RPMI8226 (cell line): ENCODE data around the gene PNPLA8.

Experiments used
- DNase-seq: peaks from one replicate; pipeline ENCODE4 v3.0.0-alpha.2; 2015

The PNPLA8 gene

DNA sequence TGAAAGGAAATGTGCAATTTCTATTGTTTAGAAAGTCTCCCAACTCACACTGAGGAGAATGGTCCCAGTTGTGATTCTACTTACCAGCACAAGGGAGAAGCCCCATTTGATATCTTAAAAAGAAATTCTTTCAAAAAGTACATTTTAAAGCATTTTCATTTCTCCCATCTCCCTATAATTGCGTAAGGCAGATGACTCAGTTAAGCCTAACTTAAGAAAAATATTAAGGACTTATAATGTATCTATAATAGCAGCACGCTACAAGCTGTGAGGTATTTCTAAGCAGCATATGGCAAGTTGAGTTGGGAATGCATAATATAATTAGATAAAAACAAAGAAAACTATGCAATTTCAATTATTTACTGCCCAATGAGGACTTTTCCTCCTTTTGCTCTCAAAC is 61.2 kb downstream of the PNPLA8 start:
- DNase-seq = no peak

DNA sequence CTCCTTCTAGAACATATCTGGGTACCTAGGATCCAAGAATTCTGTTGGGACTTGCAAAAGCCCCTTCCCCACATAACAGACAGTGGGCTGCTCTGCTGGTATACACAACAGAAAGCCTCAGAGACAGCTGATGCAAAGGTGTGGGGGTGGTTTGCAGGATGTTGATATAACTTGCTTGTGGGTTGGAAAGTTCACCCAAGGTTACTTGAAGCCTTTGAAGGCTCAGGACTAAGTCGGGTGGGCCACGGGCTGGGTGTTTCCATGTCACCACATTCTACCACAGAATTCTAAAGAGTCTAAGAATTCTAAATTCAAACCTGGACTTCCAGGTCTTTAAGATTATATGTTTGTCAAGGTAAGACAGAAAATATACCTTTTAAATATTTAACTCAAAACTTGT is 62.3 kb downstream of the PNPLA8 start:
- no peak for DNase-seq

DNA sequence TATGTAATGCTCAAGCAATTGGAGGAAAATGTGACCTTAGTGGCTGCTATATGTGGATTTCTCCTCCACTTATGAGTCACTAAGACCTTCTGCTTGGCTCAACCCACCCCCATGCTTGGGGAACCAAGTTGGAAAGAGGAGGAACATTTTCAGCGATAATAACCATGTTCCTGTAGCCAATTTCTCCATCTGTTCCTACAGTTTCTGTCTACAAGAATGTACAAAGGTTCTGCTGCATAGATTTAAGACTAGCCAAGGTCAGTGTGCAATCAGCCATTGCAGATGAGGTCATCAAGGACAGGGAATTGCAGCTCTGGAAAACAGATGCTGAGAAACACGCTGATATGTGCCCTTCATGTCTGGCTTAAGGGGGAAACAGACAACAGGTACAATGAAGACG is 64.1 kb downstream of the PNPLA8 start:
- no peak for DNase-seq

DNA sequence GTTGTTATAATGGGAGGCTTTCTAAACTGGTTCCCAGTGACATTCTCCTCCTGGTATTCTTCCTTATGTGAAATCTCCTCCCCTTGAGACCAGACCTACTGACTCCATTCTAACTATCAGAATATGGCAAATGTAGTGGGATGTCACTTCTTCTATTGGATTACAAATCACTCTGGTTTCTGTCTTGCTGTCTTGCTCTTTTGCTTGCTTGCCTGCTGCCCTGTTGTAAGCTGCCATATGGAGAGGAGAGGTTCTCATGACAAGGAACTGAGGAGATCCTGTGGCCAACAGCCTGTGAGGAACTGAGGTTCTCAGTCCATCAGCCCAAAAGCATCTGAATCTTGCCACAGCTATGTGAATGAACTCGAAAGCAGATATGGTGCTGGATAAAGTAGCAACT is 65.0 kb downstream of the PNPLA8 start:
- DNase-seq = no peak

DNA sequence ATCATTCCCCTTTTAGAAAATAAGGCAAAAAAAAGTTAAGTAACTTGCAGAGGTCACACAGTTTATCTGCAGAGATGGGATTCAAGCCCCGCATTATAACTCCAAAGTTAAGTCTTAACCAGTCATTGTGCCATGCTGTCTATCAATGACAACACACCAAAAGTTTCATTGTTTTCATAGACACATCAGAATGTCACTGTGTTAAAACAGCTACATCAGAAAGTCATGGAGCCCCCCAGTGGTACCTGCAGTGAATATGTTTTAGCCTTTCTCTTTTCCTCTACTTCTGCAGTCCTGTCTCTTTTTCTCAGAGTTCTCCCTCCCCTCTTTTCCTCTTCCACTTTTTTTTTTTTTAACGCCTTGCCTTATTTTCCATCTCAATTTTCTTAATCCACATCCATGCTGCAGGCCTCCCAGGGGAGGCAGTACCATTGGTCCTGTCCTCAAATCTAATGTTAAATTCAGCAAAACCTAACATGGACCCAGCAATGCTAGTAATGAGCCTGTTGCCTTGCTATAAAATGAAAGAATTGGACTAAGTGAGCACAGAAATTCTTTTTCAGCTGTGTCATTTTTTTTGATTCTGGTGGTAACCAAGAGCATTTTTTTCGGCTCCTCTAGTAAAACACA is 65.9 kb downstream of the PNPLA8 start:
- peak; percentile 80 for DNase-seq

DNA sequence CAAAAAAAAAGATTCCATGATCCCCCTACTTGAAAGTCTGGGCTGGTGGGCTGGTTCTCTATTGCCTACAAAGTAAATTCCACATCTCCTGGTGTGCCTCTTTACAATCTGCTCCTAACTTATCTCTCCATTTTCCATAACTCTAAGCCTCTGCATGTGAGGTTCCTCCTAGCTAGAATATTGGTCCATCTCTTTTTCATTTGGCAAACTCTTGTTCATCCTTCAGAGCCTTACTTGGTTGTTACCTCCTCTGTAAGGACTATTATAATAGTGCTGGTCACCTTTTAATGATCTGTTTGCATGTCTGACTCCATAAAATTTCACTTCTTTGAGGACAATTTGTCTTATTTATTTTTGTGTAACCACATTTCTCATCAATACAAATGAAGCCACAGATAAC is 68.1 kb downstream of the PNPLA8 start:
- no peak for DNase-seq

DNA sequence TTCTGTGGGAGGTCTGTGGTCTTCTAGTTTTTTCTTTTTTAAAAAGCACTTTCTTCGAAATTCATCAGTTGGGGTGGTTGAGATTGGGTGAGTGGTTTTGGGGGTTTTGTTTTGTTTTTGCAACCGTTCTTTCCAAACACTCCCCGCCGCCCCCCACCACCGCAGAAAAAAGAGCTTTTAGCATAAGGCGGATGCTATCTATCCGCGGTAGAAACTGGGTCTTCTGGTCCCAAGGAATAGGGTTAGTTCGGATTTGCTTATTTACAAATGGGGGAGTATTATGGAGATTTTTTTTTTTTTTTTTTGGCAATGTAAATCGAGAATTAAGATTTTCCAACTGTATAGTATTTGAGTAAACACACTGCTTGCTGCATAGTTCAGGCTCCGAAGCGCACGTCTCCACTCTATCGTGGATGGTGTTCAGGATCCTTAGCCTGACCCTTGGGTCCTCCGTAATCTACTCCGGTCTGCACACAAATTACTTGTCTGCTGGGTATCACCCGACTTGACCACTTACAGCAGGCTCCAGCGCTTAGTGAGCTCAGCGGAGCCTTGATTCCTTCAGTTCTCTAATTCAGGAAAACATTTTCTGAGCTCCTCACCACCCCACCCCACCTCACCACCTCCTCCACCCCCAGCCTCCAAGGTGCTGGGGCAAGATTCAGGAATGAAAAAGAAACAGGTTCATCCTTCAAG is 68.9 kb downstream of the PNPLA8 start:
- DNase-seq = no peak

DNA sequence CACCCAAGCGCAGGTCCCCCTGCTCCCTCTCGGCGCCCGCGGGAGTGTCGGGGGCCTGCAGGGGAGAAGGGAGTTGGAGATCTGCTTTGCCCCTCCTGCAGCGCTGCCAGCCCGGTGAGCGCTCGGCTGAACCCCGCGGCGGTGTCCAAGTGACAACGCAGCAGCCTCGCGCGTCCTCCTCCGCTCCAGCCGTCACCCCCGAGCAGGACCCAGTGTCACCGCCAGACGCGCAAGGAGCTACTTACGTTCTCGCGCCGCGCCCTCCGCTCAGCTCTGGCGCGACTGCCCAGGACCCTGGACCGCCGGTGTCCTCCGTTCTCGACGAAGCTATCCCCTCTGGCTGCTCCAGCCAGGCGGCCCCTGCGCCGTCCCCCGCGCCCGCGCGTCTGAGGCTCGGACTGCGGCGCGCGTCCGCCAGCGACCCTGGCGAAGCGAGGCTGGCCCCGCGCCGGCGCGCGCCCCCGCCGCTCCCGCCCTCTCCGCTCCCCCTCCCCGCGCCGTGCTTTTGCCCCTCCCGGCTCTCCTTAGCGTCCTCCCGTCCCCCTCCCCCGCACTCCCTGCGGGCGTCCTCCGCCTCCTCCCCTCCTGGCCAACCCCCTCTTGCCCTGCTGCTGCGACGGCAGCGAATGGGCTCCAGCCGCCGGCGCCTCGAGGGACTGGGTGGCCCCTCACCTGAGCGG is 69.8 kb downstream of the PNPLA8 start, which contains the start of gene NRCAM:
Gene NRCAM (minus strand): TSS at position 439 of the 680 bp plus-strand sequence. CDS start 216,372 bp downstream, outside the sequence.
- peak; percentile 89 for DNase-seq

DNA sequence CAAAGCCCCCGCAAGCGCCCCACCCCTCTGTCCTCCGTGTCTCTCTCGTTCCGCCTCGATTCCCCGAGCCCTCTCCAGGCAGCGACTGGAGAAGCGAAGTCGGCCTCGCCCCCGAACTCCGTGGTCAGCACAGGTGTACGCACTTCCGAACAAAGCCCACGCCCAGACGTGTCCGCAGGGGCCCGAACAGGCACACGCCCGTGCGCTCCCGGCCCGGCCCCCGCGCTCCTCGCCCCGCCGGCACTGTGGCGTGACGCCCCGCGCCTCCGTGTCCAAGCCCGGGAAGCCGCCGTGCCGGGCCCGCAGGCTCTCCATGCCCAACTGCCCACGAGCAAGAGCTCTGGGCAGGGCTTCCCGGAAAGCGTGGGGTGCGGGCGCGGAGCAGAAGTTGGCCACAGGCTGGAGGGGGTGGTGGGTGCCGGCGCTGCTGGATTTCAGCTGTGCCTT is 70.4 kb downstream of the PNPLA8 start:
- peak; percentile 81 for DNase-seq

DNA sequence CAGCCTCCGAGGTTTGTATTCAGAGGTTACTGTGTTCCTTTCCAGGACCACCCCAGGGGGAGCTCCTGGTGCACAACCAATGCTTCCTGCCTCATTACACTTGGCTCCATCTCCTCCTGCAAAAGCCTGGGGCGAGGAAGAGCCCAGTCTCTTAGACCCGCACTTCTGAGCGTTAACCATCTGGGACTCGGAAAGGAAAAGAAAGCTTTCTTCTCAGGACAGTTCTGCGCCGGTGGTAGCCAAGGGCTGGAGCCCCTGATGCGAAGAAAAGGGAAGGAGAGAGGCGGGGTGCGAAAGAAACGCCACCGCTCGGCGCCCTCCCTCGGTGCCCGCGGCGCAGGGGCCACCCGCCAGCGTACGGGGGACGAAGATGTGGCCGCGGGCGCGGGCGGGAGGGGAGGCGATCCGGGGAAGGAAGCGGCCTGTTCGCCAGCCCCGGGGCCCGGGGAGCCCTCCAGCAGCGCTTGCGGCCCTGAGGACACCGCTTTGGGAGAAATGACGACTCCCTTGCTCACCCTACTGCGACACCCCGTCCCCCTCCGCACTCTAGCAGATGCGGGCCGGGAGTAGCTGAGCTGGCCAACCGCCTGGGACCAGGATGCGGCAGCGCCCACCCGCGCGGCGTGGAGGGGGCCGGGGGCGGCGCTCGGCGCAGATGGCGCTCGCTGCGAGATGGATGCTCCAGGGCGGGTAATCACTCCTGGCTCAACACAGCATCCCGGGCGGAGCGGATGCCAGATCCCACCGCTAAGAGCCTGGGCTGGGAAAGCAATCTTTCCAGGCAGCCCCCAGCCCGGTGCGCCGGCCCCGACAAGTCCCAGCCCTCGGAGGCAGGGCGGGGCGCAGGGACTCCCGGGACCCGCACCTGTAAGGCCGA is 71.0 kb downstream of the PNPLA8 start:
- DNase-seq = peak; percentile 71

DNA sequence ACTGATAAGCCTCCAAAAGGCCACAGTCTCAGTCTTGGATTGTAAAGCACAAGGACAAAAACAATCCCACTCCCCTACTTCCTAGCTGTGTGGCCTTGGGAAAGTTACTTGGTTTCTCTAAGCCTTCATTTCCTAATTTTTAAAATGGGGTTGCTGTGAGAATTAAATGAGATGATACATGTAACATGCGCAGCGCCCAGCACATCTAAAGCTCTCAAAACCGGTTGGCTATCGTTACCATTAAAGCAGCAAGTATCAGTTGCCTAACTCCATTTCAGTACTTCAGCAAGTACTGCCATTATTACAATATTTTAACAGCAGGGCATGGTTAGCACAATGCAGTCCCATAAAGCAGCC is 71.6 kb downstream of the PNPLA8 start:
- DNase-seq = no peak

DNA sequence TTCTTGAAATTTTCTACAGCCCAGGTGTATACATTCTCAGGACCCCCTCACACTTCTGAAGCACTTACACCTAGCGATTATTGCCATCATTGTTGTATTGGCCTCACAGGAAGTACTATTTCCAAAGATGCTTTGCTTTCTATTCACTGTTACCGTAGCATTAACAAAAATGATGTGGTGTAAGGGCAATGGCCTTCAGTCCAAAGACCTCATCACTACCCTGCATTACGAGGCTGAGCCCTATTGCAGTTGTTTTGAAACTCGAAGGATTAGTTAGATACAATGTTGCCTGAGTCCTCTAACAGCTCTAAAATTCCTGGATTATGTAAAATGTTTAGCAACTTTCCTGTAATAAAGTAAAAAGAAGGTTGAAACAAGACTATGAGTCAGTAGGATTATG is 72.6 kb downstream of the PNPLA8 start:
- no peak for DNase-seq

DNA sequence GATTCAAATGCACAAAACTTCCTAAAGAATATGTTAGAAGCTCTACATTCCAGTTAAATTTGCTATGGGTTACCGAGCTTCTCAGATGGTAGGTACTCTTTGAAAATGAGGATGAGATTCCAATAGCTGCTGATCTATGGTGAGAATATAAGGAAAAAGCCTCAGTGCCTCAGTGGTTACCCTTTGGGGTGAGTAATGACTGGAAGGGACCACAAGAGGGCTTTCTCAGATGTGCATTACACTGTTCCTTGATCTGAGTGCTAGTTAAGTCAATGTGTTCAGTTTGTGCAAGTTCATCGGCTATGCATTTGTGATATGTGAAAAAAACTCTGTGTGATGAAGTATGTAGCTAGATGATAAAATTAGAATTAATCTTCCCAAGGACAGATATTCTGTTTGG is 73.2 kb downstream of the PNPLA8 start:
- peak; percentile 70 for DNase-seq

DNA sequence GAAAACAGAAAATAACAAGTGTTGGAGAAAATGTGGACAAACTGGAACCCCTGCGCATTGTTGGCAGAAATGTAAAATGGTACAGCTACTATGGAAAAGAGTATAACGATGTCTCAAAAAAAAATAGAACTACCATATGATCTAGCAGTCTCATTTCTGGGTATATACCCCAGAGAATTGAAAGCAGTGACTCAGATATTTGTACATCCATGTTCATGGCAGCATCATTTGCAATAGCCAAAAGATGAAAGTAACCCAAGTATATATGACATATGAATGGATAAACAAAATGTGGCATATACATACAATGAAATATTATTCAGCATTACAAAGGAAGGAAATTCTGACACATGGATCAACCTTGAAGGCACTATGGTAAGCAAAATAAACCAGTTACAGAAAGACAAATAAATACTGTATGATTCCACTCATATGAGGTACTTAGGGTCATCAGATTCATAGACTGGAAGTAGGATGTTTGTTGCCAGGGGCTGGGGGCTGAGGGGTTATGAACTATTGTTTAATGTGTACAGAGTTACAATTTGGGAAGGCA is 74.6 kb downstream of the PNPLA8 start:
- no peak for DNase-seq

DNA sequence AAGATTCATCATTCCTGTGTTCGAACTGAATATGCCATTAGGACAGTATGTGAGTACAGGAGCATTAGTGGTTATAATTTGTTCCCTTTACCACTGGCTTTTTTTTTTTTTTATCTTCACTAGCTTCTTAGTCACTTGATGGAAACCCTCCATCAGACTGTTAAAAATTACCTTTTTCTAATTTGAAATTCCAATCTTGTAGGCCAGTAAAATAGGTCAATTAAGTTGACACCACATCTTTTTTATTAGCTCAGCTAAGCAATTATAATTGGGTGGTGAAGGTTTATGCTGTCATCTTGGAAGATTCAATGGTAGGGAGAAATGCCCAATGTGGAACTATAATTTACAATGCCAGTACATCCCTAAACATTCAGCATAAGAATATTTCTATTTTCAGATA is 75.8 kb downstream of the PNPLA8 start:
- DNase-seq = no peak

DNA sequence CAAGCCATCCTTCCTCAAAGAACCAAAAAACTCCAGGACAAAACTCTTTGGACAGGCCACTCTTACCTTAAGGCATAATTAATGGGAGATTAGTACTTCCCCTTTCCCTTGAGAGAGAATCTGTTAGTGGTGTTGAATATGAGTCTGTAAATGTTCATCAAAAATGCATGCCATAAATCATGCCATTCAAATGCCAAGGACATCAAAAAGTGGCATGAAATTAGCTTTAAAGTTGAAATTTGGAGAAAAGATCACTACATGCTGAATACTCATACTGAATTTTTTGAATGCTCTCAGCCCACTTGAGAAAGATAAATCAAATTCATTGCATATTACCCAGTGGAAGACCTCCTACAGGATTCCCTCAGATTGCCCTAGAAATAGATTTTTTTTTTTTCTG is 76.4 kb downstream of the PNPLA8 start:
- no peak for DNase-seq

DNA sequence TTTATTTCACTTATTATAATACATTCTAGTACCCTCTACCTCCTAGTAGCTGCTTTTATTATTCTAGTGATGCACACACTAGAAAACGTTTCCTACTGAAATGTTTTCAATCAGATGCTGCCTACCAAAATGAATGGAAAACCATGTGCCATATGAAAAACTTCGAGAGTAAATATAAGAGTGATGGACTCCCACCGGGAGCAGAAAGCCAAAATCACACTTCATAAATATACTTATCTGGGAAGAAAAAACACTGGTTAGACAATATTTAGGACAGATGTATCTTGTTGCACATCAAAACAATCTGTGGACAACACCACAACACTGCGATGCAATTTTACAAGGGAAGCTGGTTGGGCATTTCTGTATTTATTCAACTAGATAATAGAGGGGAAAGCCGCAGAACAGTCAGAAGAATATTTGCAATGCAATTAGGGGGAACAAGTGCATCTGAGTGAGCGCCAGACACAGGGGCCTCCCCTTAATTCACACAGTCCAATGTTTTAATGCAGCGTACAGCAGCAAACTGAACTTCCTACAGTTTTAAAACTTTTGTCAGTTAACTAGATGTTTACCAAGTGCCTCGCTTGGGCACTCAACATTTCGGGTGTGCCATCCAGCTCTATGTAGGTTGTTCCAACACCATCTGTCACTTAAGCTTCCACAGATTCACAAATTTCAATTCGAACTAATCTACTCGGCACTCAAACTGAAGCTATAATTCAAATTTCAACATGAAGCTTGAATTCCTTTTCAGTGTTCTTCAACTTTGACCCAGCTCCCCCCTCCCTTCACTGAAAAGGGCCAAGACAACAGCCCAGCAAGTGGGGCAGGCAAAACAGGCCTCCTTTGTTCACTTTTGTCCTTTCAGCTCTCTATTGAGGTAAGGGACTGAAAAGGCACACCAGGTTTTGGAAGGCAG is 77.1 kb downstream of the PNPLA8 start:
- no peak for DNase-seq

DNA sequence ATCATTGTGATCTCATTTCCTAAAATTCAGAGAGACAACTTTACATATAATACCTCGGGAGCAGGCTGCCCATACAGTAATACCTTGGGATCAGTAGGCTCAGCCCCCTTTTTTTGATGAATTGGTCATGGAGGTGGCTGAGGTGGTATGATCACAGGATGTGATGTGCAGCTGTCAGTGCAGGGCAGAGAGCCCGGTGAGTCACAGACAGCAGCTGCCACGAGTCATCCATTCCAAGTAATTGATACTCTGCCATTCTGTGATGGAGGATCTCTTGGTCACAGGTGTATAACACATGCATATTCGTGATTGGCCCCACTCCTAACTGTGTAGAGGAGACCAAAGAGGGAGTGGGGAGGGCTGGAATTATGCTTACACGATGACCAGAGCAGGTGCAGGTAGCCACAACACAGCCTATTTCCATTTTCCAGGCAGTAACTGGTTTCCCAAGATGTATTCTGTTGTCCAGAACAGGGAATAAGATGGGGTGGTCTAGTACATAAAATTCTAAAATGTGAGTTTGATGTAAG is 83.8 kb downstream of the PNPLA8 start:
- DNase-seq = peak; percentile 24

DNA sequence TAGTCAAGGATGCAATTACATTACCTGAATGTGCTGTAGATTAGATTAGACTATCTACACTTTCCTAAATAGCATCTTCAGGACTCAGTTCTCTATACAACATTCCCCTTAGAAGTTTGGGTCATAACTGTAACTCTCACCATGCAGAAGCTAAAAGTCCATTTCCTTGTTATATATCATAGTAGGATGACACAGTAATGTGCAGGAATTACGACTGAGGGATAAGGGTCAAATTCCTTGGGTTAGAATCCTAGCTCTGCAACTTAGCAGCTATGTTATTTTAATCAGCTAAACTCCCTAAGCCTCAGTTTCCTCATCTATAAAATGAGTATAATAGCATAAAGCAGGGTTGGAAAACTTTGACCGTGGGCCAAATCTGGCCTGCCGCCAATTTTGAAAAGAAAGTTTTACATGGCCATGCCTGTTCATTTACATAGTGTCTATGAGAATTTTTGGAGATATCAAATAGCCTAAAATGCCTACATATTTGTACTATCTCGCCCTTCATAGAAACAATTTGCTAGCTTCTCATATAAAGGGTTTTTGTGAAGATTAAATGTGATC is 84.5 kb downstream of the PNPLA8 start:
- no peak for DNase-seq

DNA sequence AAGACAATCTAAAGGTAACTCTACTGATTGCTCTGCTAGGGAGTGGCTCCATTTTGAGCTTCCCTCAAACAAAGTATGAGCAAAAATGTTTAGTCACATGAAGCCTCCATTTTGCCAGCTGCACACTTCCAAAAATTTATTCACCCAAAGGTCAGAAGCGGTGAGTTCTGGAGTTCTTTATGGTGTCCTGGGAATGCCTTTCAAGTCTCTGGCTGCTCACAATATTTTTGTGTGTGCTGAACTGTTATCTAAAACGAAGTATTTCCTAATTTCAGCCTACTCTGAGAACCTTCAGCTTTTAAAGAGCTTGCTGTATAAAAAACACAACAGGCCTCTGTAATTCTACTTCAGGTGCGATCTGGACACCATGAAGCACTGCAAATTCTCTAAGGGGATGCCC is 85.3 kb downstream of the PNPLA8 start:
- DNase-seq = no peak

DNA sequence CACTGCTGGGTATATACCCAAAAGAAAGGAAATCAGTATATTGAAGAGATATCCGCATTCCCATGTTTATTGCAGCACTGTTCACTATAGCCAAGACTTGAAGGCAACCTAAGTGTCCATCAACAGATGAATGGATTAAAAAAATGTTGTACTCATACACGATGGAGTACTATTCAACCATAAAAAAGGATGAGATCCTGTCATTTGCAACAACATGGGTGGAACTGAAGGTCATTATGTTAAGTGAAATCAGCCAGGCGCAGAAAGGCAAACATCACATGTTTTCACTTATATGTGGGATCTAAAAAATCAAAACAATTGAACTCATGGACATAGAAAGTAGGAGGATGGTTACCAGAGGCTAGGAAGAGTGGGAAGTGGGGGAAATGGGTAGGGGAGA is 89.0 kb downstream of the PNPLA8 start:
- DNase-seq = no peak
